GM12878 (cell line): ENCODE measurements around the gene MAPRE2. TPM values are rescaled to one million over a fixed set of nuclear protein-coding genes. Genes with fewer than 3 reads are reported as not detected.

Experiments
- ATAC-seq: fragments of 200-7000 bp; cut with Tn5 transposase; 3 replicates; pipeline ENCODE4 v1.9.1; 2020; ENCODE audit warnings: mild to moderate bottlenecking, moderate library complexity
- BruUV-seq: library from RNA; stranded (reverse); fragments of 400-500 nt; replicated peaks from 2 replicates; lab custom pipeline; 2021; lab: Mats Ljungman, UMichigan
- CTCF ChIA-PET: fragments of 300-600 bp; sonication (Branson Sonifier 250); formaldehyde crosslinking; extraction: SDS; loops from one replicate; lab custom pipeline; 2021; ENCODE audit warnings: inconsistent platforms; lab: Yijun Ruan, JAX
- POLR2A ChIA-PET: fragments of 350-600 bp; formaldehyde crosslinking; extraction: SDS; loops from one replicate; lab custom pipeline; 2021; ENCODE audit warnings: inconsistent platforms; lab: Charles Lee
- RAD21 ChIA-PET: fragments of 300-600 bp; sonication (Branson Sonifier 250); formaldehyde crosslinking; loops from one replicate; lab custom pipeline; 2023; ENCODE audit warnings: antibody characterized with exemption; ENCODE audit not compliant: unreplicated experiment; lab: Charles Lee
- SMC1A ChIA-PET: fragments of 300-600 bp; sonication (Branson Sonifier 250); formaldehyde crosslinking; loops from one replicate; lab custom pipeline; 2023; ENCODE audit not compliant: unreplicated experiment, uncharacterized antibody; lab: Charles Lee
- DNase-seq: peaks from one replicate; pipeline ENCODE4 v3.0.0-alpha.2; 2011; ENCODE audit warnings: low read depth, low spot score
- FAIRE-seq: peaks from 3 replicates; lab custom pipeline; 2011; peaks lifted over from hg19 to GRCh38; lab: Jason Lieb, UNC
- H2AFZ ChIP-seq: 2 replicates; pipeline ENCODE4 v1.6.0; 2011; ENCODE audit warnings: low read depth, low read length, control low read depth; ENCODE audit not compliant: control insufficient read depth
- H3K27ac ChIP-seq: 2 replicates; pipeline ENCODE4 v1.5.1; 2011; ENCODE audit warnings: control low read depth; ENCODE audit not compliant: control insufficient read depth, insufficient read depth
- H3K27me3 ChIP-seq, 2 experiments: replicated peaks in 1 of 2; 2 replicates each; pipeline versions ENCODE4 v1.6.0 to v1.6.1; 2011; ENCODE audit warnings: low read length in 1 of 2; ENCODE audit not compliant: control insufficient read depth in 2 of 2, insufficient read depth in 2 of 2
- H3K36me3 ChIP-seq, 2 experiments: 2 replicates each; pipeline ENCODE4 v1.5.1; 2011; ENCODE audit warnings: low read length in 1 of 2; ENCODE audit not compliant: control insufficient read depth in 2 of 2, insufficient read depth in 2 of 2
- H3K4me1 ChIP-seq: 2 replicates; pipeline ENCODE4 v1.6.1; 2011; ENCODE audit warnings: mild to moderate bottlenecking, low read length, moderate library complexity, mixed read lengths; ENCODE audit not compliant: control insufficient read depth, insufficient read depth
- H3K4me2 ChIP-seq: 2 replicates; pipeline ENCODE4 v1.6.0; 2011; ENCODE audit warnings: control low read depth; ENCODE audit not compliant: control insufficient read depth, insufficient read depth
- H3K4me3 ChIP-seq: fragments of 200-600 bp; sonication (generic); 2 replicates; pipeline ENCODE4 v1.5.1; 2016
- H3K79me2 ChIP-seq: 2 replicates; pipeline ENCODE4 v1.6.0; 2011; ENCODE audit warnings: low read length; ENCODE audit not compliant: control insufficient read depth, insufficient read depth
- H3K9ac ChIP-seq: 2 replicates; pipeline ENCODE4 v1.8.0; 2011; ENCODE audit warnings: low read length, control low read depth, mixed read lengths; ENCODE audit not compliant: control insufficient read depth, insufficient read depth
- H3K9me3 ChIP-seq: replicated peaks from 3 replicates; pipeline ENCODE4 v1.5.1; 2011; ENCODE audit warnings: mild to moderate bottlenecking, low read length; ENCODE audit not compliant: control insufficient read depth, insufficient read depth
- H4K20me1 ChIP-seq: 2 replicates; pipeline ENCODE4 v1.6.0; 2011; ENCODE audit not compliant: control insufficient read depth, insufficient read depth
- NR2F1 ChIP-seq: fragments of 450-650 bp; conservative IDR thresholded peaks from 2 replicates; pipeline ENCODE4 v1.6.1; 2017; ENCODE audit warnings: mild to moderate bottlenecking
- SMAD1 ChIP-seq: fragments of 450-650 bp; IDR thresholded peaks from 2 replicates; pipeline ENCODE4 v1.6.1; 2018; ENCODE audit warnings: mild to moderate bottlenecking, low read depth; ENCODE audit not compliant: partially characterized antibody
- WGBS: methylation state at CpG from one replicate; pipeline ENCODE4 v1.1.6; 2016; ENCODE audit warnings: low lambda C conversion rate; ENCODE audit not compliant: insufficient replicate concordance, insufficient coverage; ENCODE audit errors: missing lambda C conversion rate; 5-methylcytosine and 5-hydroxymethylcytosine counted together
- in situ Hi-C: fragments of 300-500 bp; cut with MboI; formaldehyde crosslinking; loops from 9 replicates; pipeline ENCODE4 v1.14.3; 2018; ENCODE audit warnings: mixed read lengths
- intact Hi-C: fragments of 100-400 bp; cut with micrococcal nuclease; formaldehyde crosslinking; loops from one replicate; pipeline ENCODE4 v1.14.2; 2022; ENCODE audit not compliant: unreplicated experiment
- polyA plus RNA-seq, 11 experiments: library from polyadenylated mRNA; depleted of rRNA in 4 of 11; unstranded in 6 of 11; stranded (reverse) in 5 of 11; fragments of >200 nt; fragmentation: Nextera tagmentation in 4 of 11; fragmentation: Illumina TruSeq in 1 of 11; extraction: Ambion mirVana in 4 of 11; extraction: Trizol in 1 of 11; gene quantifications; 1 replicate in 1 of 11; 2 replicates in 10 of 11; pipeline versions ENCODE4 v1.2.1 to v1.2.3, GENCODE V29; 2011 to 2016; ENCODE audit warnings: inconsistent platforms in 2 of 11, missing spikeins in 2 of 11, low read depth in 1 of 11
- total RNA-seq, 4 experiments: library from RNA; depleted of rRNA in 3 of 4; stranded (reverse); fragments of >200 nt in 3 of 4; fragmentation: Illumina TruSeq in 1 of 4; extraction: Trizol in 1 of 4; gene quantifications; 2 replicates each; pipeline versions ENCODE4 v1.2.1 to v1.2.3, GENCODE V29; 2013 to 2021

MAPRE2 gene
- total and polyA plus RNA-seq, 10 of the 15 experiments (the other 5 are each of a cell fraction or from before 2014, with no cell fraction given): 11.0 to 50.6 (median 24.0) TPM

- no peak for TF ChIP-seq NR2F1
These were observed 90.3 kb downstream of the MAPRE2 start (continued) for GRCh38 chr18:35131387-35132020.

GRCh38 chr18:35132021-35132902 lies 91.0 kb downstream of the MAPRE2 start:
- WGBS: 72% methylated on average over 10 of the region's 10 CpGs
- H3K4me3 ChIP-seq: no peak overlapping the region
- no peaks in the 10 kb centered on the region for H3K4me1 ChIP-seq
- no peaks in the 10 kb centered on the region for H4K20me1 ChIP-seq
- FAIRE-seq: no peak
- CTCF ChIA-PET: interaction anchor here (0.9 to 1.3 kb wide), 5 partner anchors 9 to 13 kb away, joined by 3 to 5 read pairs (median 4); no protein-coding TSS in a partner anchor
- no peaks in the 10 kb centered on the region for H3K27me3 ChIP-seq
- no peak for TF ChIP-seq SMAD1
- DNase-seq: no peak
- intact Hi-C loops: no loop called here
- ATAC-seq: no peak
- H3K9me3 ChIP-seq: no peaks in the 10 kb centered on the region
- no peak overlapping the region for H2AFZ ChIP-seq
- SMC1A ChIA-PET: interaction anchor here (0.6 to 2.0 kb wide), 4 partner anchors 10 to 126 kb away, joined by 3 to 11 read pairs (median 6); no protein-coding TSS in a partner anchor
- in situ Hi-C loops: no loop called here
- POLR2A ChIA-PET: interaction anchor here (0.9 kb wide), 1 partner anchor 20 kb away, joined by 3 read pairs; no protein-coding TSS in a partner anchor
- H3K36me3 ChIP-seq: peaks cover 6 to 16% of the 10 kb centered on the region in 2 experiments
- no peak overlapping the region for H3K9ac ChIP-seq
- RAD21 ChIA-PET: no interaction called here
- H3K79me2 ChIP-seq: no peaks in the 10 kb centered on the region
- H3K27ac ChIP-seq: no peak overlapping the region
- H3K4me2 ChIP-seq: no peak overlapping the region
- BruUV-seq: no TSS peak
